ENCODE results near the gene FAM210A.

DNA sequence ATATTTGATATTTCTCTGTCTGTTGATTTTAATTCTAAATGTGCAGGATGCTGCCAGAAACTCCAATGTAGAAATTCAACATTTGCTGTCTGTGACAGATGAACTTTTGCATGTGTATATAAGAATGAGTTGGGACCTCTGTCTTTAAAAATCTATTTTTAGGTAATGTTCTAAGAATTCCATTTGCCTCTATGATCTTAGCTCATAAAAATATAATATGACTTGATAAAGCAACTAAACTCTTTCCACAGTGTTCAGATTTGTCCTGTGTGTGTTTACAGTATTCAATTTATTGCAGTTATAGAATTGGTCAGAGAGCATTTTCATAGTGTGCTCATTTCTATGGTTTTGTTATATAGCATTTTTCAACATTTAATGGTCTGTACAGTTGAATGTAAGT, 33.7 kb upstream of the FAM210A start:
- TF ChIP-seq, protein P1, sequence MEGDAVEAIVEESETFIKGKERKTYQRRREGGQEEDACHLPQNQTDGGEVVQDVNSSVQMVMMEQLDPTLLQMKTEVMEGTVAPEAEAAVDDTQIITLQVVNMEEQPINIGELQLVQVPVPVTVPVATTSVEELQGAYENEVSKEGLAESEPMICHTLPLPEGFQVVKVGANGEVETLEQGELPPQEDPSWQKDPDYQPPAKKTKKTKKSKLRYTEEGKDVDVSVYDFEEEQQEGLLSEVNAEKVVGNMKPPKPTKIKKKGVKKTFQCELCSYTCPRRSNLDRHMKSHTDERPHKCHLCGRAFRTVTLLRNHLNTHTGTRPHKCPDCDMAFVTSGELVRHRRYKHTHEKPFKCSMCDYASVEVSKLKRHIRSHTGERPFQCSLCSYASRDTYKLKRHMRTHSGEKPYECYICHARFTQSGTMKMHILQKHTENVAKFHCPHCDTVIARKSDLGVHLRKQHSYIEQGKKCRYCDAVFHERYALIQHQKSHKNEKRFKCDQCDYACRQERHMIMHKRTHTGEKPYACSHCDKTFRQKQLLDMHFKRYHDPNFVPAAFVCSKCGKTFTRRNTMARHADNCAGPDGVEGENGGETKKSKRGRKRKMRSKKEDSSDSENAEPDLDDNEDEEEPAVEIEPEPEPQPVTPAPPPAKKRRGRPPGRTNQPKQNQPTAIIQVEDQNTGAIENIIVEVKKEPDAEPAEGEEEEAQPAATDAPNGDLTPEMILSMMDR (IDR thresholded peaks at IDR 0.05) = no peak
- no peak for TF ChIP-seq POLR2A (IDR thresholded peaks at IDR 0.05)

Data from right lobe of liver (tissue), 4 donors.